ENCODE data around the gene GABRP.

GRCh38 chr5:170747851-170748250 is 35.7 kb upstream of the GABRP start:
- TF ChIP-seq CTCF (IDR thresholded peaks at IDR 0.05) (no peak), POLR2A (IDR thresholded peaks at IDR 0.05) (no peak), EP300 (IDR thresholded peaks at IDR 0.05) (no peak)
